NT2/D1 (cell line): Measurements from ENCODE around the gene MYBPHL.

Experiments
- SUZ12 ChIP-seq: IDR thresholded peaks from 2 replicates; pipeline ENCODE4 v1.6.1; 2011; ENCODE audit not compliant: insufficient read length, insufficient read depth; ENCODE audit errors: extremely low read depth
- YY1 ChIP-seq: IDR thresholded peaks from 2 replicates; pipeline ENCODE4 v1.6.1; 2011; ENCODE audit not compliant: insufficient read length, insufficient read depth
- ZNF274 ChIP-seq: IDR thresholded peaks from 2 replicates; pipeline ENCODE4 v1.6.1; 2011; ENCODE audit warnings: mild to moderate bottlenecking, low read depth, low read length

- TF ChIP-seq ZNF274 = no peak
- no peak for TF ChIP-seq YY1
- no peak for TF ChIP-seq SUZ12
Measured at GRCh38 chr1:109295712-109296415, 10.9 kb downstream of the MYBPHL start.
